Activated CD8-positive, alpha-beta memory T cell treated with anti-CD3 and anti-CD28 coated beads for 24 hours (primary cell): ENCODE data around the gene BTG4.

Experiments
- DNase-seq: peaks from one replicate; pipeline ENCODE4 v3.0.0-alpha.2; 2020

The BTG4 gene

DNA sequence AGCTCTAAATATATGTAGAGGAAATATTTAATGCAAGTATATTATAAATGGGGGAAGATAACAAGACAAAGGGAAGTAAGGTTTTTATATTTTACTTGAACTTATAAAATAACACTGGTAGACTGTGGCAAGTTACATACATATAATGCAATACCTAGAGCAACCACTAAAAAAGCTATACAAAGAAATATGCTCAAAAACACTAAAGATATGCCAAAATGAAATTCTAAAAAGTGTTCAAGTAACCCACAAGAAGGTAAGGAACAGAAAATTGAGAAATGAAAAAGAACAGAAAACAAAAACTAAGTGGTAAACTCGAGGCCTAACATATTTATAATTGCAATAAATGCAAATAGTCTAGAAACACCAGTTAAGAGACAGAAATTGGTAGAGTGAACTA, 32.5 kb downstream of the BTG4 start:
- no peak for DNase-seq

GRCh38 chr11:111477898-111478297, 34.3 kb downstream of the BTG4 start:
- no peak for DNase-seq

- DNase-seq = no peak
These were observed 35.2 kb downstream of the BTG4 start for GRCh38 chr11:111476956-111477355.

- no peak for DNase-seq
These were observed 35.8 kb downstream of the BTG4 start for GRCh38 chr11:111476366-111476765.

DNA sequence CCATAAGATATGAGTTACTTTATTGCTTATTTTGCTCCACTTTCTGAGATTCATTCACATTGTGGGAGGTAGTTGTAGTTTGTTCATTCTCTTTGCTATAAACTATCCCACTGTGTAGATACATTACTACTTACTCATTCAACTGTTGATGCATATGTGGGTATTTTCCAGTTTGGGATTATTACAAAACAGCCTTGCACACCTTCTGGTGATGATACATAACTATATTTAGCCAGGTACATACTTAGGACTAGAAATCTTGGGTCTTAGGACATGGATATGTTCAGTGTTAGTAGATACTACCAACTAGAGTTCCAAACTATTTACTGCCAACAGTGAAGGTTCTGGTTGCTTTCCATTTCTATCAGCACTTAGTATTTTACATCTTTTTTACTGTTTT, 37.8 kb downstream of the BTG4 start:
- no peak for DNase-seq

DNA sequence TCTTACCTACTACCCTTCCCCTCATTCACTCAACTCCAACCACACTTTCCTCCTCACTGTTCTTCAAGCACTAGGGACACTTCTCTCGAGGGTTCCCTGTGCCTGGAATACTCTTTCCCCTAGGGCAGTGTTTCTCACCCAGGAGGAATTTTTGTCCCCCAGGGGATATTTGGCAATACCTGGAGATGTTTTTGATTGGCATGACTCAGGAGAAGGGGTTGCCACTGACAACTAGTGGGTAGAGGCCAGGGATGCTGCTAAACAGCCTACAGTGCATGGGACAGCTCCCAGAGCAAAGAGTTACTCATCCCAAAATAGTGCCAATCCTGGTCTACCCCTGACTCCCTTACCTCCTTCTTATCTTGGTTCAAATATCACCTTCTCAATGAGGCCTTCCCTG, 40.0 kb downstream of the BTG4 start:
- DNase-seq = no peak

DNA sequence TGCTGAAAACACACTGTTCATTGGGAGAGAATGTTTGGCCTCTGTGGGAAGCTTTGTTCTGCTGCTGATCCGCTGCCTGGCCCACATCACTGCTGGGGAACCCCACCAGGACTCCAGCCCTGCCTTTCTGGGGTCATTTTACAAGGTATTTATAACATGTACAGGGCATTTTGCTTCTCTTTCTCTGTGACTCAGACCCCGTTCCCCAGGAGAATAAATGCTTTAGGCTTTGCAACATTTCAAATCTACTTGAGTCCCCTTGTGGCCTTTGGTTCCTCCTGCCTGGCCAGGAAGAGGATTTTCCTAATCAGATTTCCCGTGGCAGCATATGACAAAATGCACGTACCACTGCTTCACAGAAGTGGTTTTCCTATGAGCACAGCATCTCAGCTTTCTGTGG, 43.0 kb downstream of the BTG4 start:
- no peak for DNase-seq

- DNase-seq = no peak
These were observed 45.6 kb downstream of the BTG4 start for GRCh38 chr11:111466615-111467014.

- no peak for DNase-seq
These were observed 46.8 kb downstream of the BTG4 start for GRCh38 chr11:111465400-111465799.

GRCh38 chr11:111463276-111463675, 48.9 kb downstream of the BTG4 start:
- DNase-seq = peak; percentile 38

- DNase-seq = peak; percentile 51
These were observed 49.9 kb downstream of the BTG4 start for GRCh38 chr11:111462329-111462728.

- DNase-seq = no peak
These were observed 50.5 kb downstream of the BTG4 start for GRCh38 chr11:111461460-111462235.

GRCh38 chr11:111460856-111461255, 51.3 kb downstream of the BTG4 start:
- DNase-seq = peak; percentile 30

DNA sequence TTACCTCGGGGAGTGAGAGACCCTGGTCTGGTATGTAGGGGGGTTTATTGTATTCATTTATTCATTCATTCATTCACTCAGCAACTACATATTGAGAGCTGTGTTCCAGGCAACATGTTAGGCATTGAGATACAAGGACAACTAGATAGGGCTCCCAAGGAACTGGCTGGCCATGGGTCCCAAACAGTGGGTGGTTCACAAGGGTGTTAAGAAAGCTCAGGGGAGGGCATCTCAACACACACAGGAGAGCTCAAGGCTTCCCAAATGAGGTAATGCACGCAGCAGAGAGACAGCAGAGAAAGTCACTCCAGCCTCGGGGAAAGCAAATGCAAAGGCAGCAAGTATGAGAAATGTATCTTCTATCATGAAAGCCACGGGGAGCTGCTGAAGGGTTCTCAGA, 51.8 kb downstream of the BTG4 start:
- DNase-seq = no peak

DNA sequence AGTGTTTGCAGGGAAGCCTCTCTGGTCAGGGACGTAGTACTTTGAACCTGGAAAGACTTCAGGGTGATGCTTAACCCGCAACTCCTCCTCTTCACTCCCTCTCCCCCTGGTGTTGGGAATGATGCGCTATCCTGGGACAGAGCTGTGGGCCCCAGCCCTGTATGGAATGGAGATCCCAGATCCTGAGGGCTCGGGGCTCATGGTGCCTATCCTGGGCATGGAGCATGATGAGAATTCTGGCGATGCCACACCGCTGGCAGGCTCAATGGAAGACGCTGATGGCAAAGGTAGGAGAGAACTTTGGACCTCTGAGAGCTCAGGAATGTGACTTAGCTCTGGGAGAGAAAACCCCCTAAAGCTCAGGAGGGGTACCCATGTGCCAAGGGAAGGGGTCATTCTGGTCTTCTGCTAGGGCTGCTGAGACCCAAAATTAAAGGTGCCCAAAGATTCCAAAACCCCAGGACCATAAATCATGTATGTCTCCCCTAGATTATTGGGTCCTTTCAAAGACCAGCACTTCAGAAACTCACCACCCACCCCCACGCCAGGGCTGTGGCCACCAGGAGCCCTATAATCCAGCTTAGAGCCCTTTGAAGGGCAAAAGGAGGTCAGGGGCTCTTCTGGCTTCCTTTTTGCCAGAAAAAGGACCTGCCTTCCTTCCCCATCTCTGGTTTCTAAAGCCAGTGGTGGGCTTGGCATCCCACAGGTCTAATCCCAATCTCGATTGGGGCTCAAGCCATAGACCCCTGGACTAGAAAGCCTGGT, 52.5 kb downstream of the BTG4 start:
- peak; percentile 44 for DNase-seq

- DNase-seq = peak; percentile 53
These were observed 54.3 kb downstream of the BTG4 start for GRCh38 chr11:111457731-111458368.

- peak; percentile 46 for DNase-seq
These were observed 55.1 kb downstream of the BTG4 start for GRCh38 chr11:111456859-111457730.

- DNase-seq = peak; percentile 54
These were observed 55.9 kb downstream of the BTG4 start for GRCh38 chr11:111456086-111456858.

DNA sequence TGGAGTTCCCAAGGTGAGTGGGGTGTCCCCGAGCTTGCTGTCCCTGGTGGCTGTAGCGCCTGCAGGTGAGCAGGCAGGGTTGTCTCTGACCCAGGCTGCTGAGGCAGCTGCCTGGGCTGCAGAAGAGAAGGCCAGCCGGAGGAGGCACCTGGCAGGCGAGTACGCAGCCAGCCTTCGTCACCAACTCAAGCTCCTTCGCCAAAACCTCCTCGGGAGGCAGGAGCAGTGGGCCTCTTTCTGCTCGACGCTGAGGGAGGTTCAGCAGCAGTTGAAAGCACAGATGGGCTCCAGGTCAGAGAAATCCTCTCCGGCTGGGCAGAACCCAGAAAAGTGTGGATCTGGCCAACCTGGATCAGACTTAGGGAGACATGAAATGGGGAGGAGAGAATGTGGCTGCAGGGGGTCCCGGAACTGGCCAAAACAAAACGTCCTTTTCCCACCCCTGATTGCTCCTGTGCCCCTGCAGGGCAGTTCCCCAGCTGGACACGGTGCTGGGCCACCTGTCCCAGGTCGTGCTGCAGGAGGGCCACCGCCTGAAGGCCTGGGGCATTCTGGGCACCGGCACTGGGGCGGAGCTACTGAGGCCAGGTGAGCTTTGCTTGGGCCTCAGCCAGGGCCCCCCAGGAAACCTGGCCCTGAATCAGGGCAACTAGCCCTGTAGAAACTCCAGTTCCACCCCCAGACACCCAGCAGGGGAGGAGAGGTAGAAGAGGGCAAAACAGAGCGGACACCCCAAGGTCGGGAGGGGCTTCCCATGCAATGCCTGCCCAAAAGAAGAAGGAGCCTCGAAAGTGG, 56.7 kb downstream of the BTG4 start:
- peak; percentile 41 for DNase-seq

GRCh38 chr11:111454561-111455192, 57.5 kb downstream of the BTG4 start:
- DNase-seq = peak; percentile 85
